ENCODE measurements around the gene ACO1.
A peak's percentile ranks its signal among the peaks of the same experiment; 100 is the strongest.

Gene ACO1

GRCh38 chr9:32349013-32349412 is 35.4 kb upstream of the ACO1 start (continued):
- TF ChIP-seq, protein P1, sequence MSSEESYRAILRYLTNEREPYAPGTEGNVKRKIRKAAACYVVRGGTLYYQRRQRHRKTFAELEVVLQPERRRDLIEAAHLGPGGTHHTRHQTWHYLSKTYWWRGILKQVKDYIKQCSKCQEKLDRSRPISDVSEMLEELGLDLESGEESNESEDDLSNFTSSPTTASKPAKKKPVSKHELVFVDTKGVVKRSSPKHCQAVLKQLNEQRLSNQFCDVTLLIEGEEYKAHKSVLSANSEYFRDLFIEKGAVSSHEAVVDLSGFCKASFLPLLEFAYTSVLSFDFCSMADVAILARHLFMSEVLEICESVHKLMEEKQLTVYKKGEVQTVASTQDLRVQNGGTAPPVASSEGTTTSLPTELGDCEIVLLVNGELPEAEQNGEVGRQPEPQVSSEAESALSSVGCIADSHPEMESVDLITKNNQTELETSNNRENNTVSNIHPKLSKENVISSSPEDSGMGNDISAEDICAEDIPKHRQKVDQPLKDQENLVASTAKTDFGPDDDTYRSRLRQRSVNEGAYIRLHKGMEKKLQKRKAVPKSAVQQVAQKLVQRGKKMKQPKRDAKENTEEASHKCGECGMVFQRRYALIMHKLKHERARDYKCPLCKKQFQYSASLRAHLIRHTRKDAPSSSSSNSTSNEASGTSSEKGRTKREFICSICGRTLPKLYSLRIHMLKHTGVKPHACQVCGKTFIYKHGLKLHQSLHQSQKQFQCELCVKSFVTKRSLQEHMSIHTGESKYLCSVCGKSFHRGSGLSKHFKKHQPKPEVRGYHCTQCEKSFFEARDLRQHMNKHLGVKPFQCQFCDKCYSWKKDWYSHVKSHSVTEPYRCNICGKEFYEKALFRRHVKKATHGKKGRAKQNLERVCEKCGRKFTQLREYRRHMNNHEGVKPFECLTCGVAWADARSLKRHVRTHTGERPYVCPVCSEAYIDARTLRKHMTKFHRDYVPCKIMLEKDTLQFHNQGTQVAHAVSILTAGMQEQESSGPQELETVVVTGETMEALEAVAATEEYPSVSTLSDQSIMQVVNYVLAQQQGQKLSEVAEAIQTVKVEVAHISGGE (tag by site-specific recombination; conservative IDR thresholded peaks at IDR 0.05; ENCODE audit: low read depth), result no peak
- TF ChIP-seq ZNF416 (tag by site-specific recombination; IDR thresholded peaks at IDR 0.05), result no peak

DNA sequence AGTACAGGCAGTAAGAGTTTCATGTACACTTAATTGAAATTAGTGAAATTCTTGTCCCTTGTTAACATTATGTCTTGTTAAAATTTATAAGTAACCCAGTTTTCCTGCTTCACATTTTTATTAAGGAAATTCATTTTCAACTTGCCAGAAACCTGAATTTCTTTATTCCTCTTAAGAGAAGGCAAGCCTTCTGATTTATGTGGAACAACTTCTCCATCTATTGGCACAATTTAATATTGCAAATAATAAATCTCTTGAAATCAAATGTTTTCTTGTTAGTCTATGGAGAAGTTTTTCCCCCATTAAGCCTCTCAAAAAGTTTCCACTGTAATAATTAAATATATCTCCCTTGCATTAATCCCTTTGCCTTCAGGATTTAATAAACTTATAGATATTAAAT is 33.8 kb upstream of the ACO1 start:
- no peaks in the 10 kb centered on the region for H3K36me3 ChIP-seq (ENCODE audit: control insufficient read depth in 2 of 2, insufficient read depth in 1 of 2, low read length in 2 of 2)
- ChIA-PET CTCF (interaction anchor here (0.7 to 1.5 kb wide), 5 partner anchors 9 to 1681 kb away, joined by 3 to 5 read pairs (median 4); no protein-coding TSS in a partner anchor), POLR2A (no interaction called here)
- TF ChIP-seq ZNF19 (tag by site-specific recombination; IDR thresholded peaks at IDR 0.05; ENCODE audit: low read depth) (no peak), ZNF654 (tag by site-specific recombination; IDR thresholded peaks at IDR 0.05; ENCODE audit: low read depth) (peak; percentile 31)
- no peak overlapping the region for H3K27ac ChIP-seq (ENCODE audit: extremely low read depth, low read depth, low read length)
- no peaks in the 10 kb centered on the region for H3K9me3 ChIP-seq (ENCODE audit: control insufficient read depth, insufficient read depth, low read depth, low read length)
- H3K4me3 ChIP-seq (ENCODE audit: low read depth, low read length), result no peak overlapping the region
- no peaks in the 10 kb centered on the region for H3K4me1 ChIP-seq (ENCODE audit: control insufficient read depth, insufficient read depth, low read length)

GRCh38 chr9:32351845-32352244 is 32.6 kb upstream of the ACO1 start:
- H3K27ac ChIP-seq (ENCODE audit: extremely low read depth, low read depth, low read length), result no peak overlapping the region
- H3K4me1 ChIP-seq (ENCODE audit: control insufficient read depth, insufficient read depth, low read length), result no peaks in the 10 kb centered on the region
- no peak overlapping the region for H3K4me3 ChIP-seq (ENCODE audit: low read depth, low read length)
- H3K36me3 ChIP-seq (ENCODE audit: control insufficient read depth in 2 of 2, insufficient read depth in 1 of 2, low read length in 2 of 2), result no peaks in the 10 kb centered on the region
- no peaks in the 10 kb centered on the region for H3K9me3 ChIP-seq (ENCODE audit: control insufficient read depth, insufficient read depth, low read depth, low read length)
- CTCF ChIA-PET, result interaction anchor here (0.7 to 1.0 kb wide), 2 partner anchors 11 to 56 kb away, joined by 3 to 4 read pairs; no protein-coding TSS in a partner anchor
- POLR2A ChIA-PET, result no interaction called here
- TF ChIP-seq ZNF148 (tag by site-specific recombination; IDR thresholded peaks at IDR 0.05; ENCODE audit: borderline replicate concordance) (no peak), ZSCAN23 (tag by site-specific recombination; IDR thresholded peaks at IDR 0.05) (no peak), ZBTB48 (tag by site-specific recombination; IDR thresholded peaks at IDR 0.05) (no peak), ZNF701 (tag by site-specific recombination; IDR thresholded peaks at IDR 0.05) (no peak), EGR2 (tag by site-specific recombination; IDR thresholded peaks at IDR 0.05; ENCODE audit: low read depth) (no peak), ZEB2 (tag by site-specific recombination; IDR thresholded peaks at IDR 0.05) (no peak), ZNF580 (tag by site-specific recombination; IDR thresholded peaks at IDR 0.05) (no peak), ZNF24 (tag by site-specific recombination; IDR thresholded peaks at IDR 0.05) (no peak), HOXC10 (CRISPR knock-in tag; IDR thresholded peaks at IDR 0.05) (no peak), WT1 (tag by site-specific recombination; IDR thresholded peaks at IDR 0.05) (no peak), ZNF146 (tag by site-specific recombination; IDR thresholded peaks at IDR 0.05) (no peak), ZNF112 (tag by site-specific recombination; IDR thresholded peaks at IDR 0.05) (no peak)
- TF ChIP-seq, protein P2, sequence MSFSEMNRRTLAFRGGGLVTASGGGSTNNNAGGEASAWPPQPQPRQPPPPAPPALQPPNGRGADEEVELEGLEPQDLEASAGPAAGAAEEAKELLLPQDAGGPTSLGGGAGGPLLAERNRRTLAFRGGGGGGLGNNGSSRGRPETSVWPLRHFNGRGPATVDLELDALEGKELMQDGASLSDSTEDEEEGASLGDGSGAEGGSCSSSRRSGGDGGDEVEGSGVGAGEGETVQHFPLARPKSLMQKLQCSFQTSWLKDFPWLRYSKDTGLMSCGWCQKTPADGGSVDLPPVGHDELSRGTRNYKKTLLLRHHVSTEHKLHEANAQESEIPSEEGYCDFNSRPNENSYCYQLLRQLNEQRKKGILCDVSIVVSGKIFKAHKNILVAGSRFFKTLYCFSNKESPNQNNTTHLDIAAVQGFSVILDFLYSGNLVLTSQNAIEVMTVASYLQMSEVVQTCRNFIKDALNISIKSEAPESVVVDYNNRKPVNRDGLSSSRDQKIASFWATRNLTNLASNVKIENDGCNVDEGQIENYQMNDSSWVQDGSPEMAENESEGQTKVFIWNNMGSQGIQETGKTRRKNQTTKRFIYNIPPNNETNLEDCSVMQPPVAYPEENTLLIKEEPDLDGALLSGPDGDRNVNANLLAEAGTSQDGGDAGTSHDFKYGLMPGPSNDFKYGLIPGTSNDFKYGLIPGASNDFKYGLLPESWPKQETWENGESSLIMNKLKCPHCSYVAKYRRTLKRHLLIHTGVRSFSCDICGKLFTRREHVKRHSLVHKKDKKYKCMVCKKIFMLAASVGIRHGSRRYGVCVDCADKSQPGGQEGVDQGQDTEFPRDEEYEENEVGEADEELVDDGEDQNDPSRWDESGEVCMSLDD (tag by site-specific recombination; IDR thresholded peaks at IDR 0.05), result no peak
- TF ChIP-seq, protein P3, sequence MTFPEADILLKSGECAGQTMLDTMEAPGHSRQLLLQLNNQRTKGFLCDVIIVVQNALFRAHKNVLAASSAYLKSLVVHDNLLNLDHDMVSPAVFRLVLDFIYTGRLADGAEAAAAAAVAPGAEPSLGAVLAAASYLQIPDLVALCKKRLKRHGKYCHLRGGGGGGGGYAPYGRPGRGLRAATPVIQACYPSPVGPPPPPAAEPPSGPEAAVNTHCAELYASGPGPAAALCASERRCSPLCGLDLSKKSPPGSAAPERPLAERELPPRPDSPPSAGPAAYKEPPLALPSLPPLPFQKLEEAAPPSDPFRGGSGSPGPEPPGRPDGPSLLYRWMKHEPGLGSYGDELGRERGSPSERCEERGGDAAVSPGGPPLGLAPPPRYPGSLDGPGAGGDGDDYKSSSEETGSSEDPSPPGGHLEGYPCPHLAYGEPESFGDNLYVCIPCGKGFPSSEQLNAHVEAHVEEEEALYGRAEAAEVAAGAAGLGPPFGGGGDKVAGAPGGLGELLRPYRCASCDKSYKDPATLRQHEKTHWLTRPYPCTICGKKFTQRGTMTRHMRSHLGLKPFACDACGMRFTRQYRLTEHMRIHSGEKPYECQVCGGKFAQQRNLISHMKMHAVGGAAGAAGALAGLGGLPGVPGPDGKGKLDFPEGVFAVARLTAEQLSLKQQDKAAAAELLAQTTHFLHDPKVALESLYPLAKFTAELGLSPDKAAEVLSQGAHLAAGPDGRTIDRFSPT (tag by site-specific recombination; IDR thresholded peaks at IDR 0.05), result no peak
- TF ChIP-seq, protein P4, sequence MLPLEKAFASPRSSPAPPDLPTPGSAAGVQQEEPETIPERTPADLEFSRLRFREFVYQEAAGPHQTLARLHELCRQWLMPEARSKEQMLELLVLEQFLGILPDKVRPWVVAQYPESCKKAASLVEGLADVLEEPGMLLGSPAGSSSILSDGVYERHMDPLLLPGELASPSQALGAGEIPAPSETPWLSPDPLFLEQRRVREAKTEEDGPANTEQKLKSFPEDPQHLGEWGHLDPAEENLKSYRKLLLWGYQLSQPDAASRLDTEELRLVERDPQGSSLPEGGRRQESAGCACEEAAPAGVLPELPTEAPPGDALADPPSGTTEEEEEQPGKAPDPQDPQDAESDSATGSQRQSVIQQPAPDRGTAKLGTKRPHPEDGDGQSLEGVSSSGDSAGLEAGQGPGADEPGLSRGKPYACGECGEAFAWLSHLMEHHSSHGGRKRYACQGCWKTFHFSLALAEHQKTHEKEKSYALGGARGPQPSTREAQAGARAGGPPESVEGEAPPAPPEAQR (tag by site-specific recombination; IDR thresholded peaks at IDR 0.05), result no peak
